GM21526 (cell line): ENCODE results near the gene SLC9B1.
"Not testable (repeated sequence)": the region's sequence is repeated elsewhere in the genome, so short reads cannot be mapped to it uniquely, and the experiment has no call there.

Experiments used
- ATAC-seq: cut with Tn5 transposase; IDR thresholded peaks from one replicate; pipeline ENCODE4 v1.9.1; 2021; ENCODE audit warnings: moderate library complexity; ENCODE audit not compliant: unreplicated experiment, low FRiP score

The SLC9B1 gene

DNA sequence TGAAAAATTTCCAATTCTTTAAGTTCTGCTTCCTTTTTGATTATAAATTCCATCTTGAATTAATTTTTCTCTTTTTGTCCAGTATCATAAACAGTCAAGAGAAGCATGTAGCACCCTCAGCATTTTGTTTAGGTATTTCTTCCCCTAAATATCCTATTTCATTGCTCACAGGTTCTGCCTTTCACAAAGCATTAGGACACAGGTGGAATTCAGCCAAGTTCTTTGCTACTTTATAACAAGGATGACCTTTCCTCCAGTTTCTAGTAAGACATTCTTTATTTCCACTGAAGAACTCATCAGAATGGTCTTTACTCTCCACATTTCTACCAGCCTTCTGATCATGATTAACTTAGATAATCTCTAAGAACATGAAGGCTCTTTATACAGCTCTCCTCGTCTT is 7.4 kb downstream of the SLC9B1 start:
- ATAC-seq = no peak

DNA sequence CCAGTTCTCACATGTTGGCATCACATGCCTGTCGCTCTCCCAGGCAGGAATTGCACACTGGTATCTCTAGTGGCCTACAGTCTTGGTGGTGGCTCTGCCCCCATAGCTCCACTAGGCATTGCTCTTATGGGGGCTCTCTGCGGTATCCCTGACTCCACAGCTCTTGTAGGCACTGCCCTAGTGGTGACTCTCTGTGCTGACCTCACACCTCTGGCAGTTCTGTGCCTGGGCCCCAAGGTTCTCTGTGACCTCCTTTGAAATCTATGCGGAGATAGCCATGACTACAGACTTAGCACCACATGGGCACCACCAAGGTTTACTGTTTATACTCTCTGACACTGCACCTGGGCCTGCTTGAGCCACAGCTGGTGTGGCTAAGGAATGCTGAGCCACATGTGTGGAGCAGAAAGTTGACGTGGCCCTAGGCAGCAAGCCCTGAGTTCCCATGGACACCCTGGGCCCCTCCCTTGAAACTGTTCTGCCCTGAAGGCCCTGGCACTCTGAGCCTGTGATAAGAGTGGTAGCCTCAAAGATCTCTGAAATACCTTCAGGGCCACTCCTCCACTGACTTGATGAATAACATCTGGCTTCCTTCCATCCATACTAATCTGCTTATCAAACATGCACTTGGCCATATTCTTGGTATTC is 8.0 kb downstream of the SLC9B1 start:
- ATAC-seq = no peak

DNA sequence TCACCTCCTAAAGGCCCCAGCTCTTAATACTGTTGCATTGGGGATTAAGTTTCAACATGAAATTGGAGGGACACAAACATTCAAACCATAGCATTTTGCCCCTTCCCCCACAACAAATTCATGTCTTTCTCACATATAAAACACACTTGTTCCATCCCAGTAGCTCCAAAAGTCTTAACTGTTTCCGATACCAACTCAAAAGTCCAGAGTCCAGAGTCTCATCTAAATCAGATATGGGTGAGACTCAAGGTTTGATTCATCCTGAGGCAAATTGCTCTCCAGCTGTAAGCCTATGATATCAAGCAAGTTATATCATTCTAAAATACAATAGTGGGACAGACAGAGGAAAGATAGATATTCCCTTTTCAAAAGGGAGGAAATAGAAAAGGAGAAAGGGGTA is 8.7 kb downstream of the SLC9B1 start:
- ATAC-seq = no peak

DNA sequence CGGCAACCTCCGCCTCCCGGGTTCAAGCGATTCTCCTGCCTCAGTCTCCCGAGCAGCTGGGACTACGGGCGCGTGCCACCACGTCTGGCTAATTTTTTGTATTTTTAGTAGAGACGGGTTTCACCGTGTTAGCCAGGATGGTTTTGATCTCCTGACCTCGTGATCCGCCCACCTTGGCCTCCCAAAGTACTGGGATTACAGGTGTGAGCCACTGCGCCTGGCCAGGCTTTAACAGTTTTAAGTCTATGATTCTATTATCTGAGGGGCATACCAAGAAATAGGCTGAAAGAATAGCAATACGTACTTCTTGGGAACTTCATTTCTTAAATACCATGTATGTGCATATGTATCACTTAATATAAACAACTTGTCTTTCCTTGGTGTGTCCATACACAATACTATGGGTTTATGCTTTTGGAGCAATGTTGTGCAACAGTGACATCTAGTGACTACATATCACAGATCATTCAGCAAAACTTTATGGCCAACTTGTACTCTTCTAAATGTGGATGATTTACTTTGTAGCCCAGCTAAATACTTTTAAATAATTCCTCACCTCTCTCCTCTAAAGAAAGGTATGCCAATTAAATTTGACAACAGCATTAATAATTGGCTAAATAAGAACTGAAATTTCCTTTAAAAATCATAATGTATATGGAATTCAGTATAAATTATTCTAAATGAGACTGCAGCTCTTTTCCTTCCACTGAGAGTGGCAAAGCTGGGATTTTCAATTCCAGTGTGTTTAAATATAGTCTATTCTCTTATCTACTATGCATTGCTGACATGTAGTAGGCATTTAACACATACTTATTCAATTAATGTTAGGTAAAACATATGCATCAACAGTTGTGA is 10.4 kb downstream of the SLC9B1 start:
- ATAC-seq = peak; percentile 76

DNA sequence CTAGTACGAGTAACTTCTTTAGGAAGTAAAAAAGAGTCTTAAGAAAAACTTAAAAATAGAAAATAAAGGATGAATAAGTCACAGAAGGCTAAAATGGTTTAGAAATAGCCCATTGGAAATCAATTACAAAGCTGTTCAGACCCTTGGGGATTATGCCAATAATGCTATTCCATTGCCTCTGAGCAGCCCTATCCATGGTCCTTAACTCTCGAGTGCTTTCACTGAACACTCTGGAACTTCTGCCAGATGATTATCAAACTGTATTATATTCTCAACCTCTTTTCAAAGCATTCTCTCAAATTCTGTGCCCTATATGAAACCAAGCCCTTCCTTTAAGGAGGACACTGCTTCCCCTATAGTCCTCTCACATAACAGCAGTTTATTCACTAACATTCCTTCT is 17.0 kb downstream of the SLC9B1 start:
- ATAC-seq = no peak

DNA sequence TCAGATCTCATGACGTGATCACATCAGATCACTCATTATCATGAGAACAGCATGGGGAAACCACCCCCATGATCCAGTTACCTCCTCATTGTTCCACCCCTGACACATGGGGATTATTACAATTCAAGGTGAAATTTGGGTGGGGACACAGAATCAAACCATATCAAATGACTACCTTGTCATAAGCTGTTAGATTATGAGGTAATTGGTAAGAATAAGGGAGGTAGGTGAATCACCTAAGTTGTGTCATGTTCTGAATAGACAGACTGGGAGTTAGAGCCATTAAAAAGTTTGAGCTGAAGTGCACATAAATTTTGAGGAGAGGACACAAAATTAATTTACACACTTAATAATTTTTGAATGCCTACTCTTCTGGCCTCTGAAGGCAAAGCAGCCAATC is 24.7 kb downstream of the SLC9B1 start:
- ATAC-seq = no peak

DNA sequence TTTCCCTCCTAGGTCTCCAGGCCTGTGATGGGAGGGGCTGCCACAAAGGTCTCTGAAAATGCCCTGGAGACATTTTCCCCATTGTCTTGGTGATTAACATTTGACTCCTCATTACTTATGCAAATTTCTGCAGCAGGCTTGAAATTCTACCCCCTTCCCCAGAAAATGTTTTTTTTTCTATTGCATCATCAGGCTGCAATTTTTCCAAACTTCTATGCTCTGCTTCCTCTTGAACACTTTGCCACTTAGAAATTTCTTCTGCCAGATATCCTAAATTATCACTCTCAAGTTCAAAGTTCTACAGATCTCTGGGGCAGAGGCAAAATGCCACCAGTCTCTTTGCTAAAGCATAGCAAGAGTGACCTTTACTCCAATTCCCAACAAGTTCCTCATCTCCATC is 25.5 kb downstream of the SLC9B1 start:
- ATAC-seq = not testable (repeated sequence)

DNA sequence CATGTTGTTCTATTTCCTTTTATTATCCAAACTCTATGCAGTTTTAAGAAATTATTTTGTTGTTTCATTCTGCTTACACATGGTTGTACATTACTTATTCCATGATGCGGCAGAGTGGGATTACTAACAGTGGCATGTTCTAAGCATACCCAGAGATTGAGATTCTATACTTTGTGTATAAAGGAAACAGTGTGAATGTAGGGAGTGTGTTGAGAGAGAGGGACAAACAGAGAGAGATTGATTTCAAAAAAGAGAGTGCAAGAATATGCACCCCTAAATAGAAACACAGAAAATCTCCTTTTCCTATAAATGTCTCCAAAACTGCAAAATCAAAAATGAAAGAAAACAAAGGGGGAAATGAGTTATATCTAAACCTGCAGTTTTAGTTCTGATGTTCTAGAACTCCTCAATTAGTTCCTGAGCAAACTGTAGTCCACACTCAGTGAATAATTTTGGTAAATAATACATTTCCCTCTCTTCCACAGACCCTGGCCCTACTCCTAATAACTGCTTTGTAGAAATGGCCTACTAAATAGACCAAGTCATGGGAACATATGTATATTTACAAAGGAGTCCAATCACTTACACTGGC is 31.0 kb downstream of the SLC9B1 start:
- no peak for ATAC-seq

DNA sequence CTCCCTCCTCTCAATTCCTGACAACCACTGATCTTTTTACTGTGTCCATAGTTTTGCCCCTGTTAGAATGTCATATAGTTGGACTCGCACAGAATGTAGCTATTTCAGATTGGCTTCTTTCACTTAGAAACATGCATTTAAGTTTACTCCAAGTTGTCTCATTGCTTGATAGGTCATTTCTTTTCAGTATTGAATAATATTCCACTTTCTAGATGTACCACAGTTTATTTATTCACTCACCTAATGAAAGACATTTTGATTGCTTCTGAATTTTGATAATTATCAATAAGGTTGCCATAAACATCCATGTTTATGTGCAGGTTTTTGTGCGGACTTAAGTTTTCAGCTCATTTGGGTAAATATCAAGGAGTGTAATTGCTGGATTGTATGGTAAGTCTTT is 38.5 kb downstream of the SLC9B1 start:
- no peak for ATAC-seq

DNA sequence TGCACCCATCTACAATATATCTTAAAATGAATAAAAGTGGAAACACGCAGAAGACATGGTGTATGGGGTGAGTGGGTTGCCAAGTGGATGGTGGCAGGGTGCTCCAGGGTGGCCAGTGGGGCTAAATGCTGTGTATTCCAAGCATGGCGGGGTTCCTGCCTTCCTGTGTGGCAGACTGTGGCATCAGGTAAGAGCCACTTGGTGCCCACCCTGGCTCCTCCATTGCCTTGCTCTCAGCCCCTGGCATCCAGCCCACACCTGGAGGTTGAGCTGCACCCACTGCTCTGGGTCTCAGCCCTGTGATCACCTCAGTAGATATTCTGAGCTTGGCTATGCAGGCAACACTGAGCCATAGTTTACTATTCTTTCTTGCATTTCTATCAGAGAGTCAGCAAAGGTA is 57.7 kb downstream of the SLC9B1 start:
- ATAC-seq = not testable (repeated sequence)

DNA sequence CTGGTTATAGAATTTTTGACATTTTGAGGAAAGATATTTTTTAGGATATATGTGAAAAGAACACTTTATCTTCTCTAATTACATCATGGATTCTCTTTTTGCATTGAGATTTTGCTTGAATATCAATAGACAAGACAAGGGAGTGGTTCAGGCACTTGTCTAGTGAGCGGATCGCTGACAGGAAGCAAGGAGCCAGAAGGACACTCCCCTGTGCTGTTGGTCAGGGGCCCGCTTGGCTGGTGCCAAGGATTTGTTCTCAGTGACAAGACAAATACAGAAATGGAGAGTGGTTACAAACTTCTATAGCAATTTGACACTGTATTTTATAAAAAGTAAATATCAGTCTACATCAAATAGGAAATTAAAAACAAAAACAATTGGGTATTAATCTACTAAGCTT is 60.0 kb downstream of the SLC9B1 start:
- ATAC-seq = no peak

DNA sequence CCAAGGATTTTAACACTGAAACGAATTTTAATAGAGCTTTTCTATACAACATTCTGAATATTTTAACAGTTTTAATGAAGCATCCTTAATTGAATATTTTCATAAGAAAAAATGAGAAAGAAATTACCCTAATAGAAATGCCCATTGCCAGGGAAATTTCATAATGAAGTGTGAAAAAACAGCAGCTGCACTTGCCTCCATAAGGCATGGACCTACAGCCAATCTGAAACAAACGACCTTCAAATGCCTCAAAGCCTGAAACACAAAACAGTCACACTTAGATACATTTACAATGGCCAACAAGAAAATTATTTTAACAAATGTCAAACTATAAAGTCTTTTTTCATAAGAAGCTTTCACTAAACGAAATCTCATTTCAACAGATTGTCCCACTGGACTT is 74.4 kb downstream of the SLC9B1 start:
- ATAC-seq = no peak

DNA sequence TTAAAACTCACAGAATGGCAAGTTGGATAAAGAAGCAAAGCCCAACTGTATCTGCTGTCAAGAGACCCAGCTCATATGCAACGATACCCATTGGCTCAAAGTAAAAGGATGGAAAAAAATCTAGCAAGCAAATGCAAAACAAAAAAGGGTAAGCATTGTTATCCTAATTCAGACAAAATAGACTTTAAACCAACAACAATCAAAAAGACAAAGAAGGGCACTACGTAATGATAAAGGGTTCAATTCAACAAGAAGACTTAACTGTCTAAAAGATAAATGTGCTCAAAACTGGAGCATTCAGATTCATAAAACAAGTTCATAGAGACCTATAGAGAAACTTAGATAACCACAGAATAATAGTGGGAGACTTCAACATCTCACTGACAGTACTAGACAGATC is 81.4 kb downstream of the SLC9B1 start:
- ATAC-seq = not testable (repeated sequence)

DNA sequence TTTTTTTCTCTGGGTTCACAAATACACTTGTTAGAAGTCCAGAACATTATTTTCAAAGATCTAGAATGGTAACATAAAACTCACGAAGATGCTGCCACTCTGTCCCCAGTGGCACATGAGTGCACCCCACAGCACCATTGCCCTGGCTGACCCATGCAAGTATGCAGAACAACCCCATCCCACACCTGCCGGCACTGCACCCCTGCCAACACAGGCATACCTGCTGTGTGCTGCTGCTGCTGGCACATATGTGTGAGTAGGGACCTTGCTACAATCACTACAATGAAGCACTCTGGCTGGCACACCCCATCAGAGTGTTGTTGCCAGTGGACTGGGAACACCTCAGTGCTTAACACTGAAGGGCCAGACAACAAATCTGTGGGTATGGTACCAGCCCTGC is 83.8 kb downstream of the SLC9B1 start:
- no peak for ATAC-seq

DNA sequence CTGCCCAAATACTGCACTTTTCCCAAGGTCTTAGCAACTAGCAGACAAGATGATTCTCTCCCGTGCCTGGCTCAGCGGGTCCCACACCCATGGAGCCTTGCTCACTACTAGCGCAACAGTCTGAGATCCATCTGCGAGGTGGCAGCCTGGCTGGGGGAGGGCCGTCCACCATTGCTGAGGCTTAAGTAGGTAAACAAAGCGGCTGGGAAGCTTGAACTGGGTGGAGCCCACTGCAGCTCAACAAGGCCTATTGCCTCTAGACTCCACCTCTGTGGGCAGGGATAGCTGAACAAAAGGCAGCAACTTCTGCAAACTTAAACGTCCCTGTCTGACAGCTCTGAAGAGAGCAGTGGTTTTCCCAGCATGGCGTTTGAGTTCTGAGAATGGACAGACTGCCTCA is 99.8 kb downstream of the SLC9B1 start:
- ATAC-seq = not testable (repeated sequence)

DNA sequence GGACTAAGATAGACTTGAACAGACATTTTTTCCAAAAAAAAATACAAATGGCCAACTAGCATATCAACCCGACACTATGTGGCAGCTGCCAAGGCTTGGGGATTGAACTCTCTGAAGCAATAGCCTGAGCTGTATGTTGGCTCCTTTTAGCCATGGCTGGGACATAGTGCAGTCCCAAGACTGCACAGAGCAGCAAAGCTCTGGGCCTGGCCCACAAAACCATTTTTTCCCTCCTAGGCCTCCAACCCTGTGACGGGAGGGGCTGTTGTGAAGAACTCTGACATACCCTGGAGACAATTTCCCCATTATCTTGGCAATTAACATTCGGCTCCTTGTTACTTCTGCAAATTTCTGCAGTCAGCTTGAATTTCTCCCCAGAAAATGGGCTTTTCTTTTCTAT is 100.6 kb downstream of the SLC9B1 start:
- ATAC-seq = no peak

DNA sequence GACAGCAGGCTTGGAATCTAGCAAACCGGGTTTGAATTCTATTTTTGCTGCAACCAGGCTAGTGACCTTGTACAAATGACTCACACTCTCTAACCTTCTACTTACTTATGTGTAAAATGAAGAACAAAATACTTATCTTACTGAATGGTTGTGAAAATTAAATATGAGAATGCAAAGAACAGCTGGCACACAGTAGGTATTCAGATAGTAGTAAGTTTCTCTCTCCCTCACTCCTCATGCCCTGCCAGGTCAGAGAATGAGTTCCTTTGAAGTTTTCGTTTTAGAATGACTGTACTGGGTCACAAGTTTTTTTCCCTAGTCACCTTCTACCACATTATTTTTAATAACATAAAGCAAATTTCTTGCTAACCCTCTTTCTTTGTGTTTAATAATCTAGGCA is 117.7 kb downstream of the SLC9B1 start:
- ATAC-seq = no peak

DNA sequence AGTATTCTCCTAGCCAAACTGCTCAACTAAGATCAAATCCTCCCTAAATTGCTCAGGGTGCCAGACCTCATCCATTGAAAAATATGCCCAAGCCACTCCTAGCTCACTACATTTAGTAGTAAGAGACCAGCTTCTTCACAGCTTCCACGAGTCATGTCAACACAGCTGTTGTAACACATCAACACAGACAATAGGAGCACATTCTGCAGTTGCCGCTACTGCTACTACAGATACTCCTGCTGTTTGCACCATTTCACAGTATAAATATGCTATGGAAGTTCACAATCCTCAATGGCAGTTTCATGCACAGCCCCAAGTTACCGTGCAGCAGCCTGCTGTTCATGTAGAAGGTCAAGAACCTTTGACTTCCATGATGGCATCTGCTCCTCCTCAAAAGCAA is 121.9 kb downstream of the SLC9B1 start:
- ATAC-seq = not testable (repeated sequence)

DNA sequence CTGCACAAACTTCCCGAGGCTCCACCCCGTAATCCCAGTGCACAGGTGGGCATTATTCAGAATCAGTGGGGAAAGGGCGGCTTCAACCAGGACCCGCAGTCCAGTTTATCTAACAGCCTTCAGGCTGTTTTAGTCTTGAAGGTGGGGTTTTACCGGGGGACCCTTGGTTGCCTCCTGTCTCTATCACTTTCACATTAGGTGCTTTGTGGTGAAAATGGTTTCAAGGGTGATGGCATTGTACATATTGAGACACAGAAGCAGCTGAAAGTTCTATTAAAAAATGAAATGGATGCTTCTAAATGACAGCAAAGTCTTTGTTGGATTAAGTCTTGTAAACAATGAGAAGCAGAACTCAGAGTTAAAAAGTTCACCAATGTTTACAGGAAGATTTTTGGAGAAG is 123.0 kb downstream of the SLC9B1 start:
- ATAC-seq = not testable (repeated sequence)

DNA sequence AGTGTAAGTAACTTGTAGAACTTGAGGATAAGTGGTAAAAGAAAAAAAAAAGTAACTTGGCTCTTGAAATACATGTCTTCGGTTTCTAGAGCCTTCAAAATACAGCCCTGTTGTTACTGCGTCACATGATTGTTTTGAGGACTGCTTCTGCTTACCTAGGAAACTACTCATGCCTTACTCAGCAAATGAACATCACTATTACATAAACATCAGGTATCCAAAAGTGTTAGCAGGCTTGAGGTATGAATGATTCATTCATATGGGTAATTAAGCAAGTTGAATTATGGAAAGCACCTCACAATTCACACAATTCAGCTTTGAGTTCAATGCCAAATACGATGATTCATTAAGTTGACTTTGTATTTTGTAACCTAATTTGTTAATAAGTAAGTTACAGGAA is 129.6 kb downstream of the SLC9B1 start:
- not testable (repeated sequence) for ATAC-seq

DNA sequence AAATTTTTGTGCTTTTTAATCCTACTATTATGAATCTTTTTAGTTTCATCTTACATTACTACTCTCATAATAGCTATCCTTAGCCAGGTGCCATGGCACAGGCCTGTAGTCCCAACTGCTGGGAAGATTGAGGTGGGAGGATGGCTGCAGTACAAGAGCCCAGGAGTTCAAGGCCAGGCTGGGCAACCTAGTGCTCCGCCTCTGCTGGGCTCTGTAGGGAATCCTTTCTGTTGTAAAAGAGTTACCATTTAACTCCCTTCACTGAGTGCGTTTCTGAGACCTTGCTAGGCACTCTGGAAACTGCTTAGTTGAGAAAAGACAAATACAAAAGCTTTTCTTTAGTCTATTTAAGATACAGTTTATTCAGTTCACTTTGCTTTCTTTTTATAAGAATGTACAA is 130.9 kb downstream of the SLC9B1 start:
- ATAC-seq = not testable (repeated sequence)

DNA sequence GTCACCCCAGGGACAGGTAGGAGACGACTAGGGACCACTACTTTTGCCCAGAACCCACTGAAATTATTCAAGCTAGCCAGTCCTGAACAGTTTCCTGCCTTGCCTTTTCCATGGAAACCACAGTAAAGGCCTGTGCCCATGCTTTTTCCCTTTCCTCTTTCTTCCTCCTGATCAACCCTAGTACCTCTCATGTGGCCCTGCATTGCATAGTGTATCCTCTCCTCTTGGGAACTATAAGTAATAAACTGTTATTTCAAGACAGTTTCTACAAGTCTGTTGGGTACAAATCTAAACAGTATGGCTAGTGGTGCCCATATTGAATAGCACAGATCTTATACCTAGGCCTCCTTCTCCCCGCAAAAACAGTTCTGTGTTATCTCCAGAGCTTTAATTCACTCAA is 136.2 kb downstream of the SLC9B1 start:
- no peak for ATAC-seq
